HG02763 (cell line): ENCODE data around the gene CSNK2B.

Experiments used
- ATAC-seq: cut with Tn5 transposase; IDR thresholded peaks from one replicate; pipeline ENCODE4 v1.9.1; 2021; ENCODE audit warnings: mild to moderate bottlenecking, moderate library complexity; ENCODE audit not compliant: unreplicated experiment

The CSNK2B gene

GRCh38 chr6:31665501-31666336, at the start of gene CSNK2B:
TSS of gene CSNK2B (plus strand) at chr6:31666080. CDS start at chr6:31666832, 752 bp downstream.
- peak; percentile 84 for ATAC-seq

GRCh38 chr6:31617010-31617409, 48.9 kb upstream of the CSNK2B start:
- ATAC-seq, result no peak

- peak; percentile 77 for ATAC-seq
These were observed 45.9 kb upstream of the CSNK2B start for GRCh38 chr6:31619805-31620585.

GRCh38 chr6:31620586-31621319, 45.1 kb upstream of the CSNK2B start, which contains the start of gene PRRC2A:
TSS of gene PRRC2A (plus strand) at chr6:31620715. CDS start at chr6:31622790, 2,075 bp downstream.
- ATAC-seq, result peak; percentile 52

- ATAC-seq, result no peak
These were observed 44.5 kb upstream of the CSNK2B start for GRCh38 chr6:31621320-31621939.

- no peak for ATAC-seq
These were observed 43.9 kb upstream of the CSNK2B start for GRCh38 chr6:31621991-31622390.

GRCh38 chr6:31622684-31623091, 43.2 kb upstream of the CSNK2B start:
- no peak for ATAC-seq

GRCh38 chr6:31624070-31624469, 41.8 kb upstream of the CSNK2B start:
- no peak for ATAC-seq

GRCh38 chr6:31626952-31627351, 38.9 kb upstream of the CSNK2B start:
- no peak for ATAC-seq

- no peak for ATAC-seq
These were observed 38.1 kb upstream of the CSNK2B start for GRCh38 chr6:31627690-31628287.

- no peak for ATAC-seq
These were observed 36.9 kb upstream of the CSNK2B start for GRCh38 chr6:31629014-31629413.

- no peak for ATAC-seq
These were observed 35.5 kb upstream of the CSNK2B start for GRCh38 chr6:31630177-31630934.

- no peak for ATAC-seq
These were observed 34.7 kb upstream of the CSNK2B start for GRCh38 chr6:31631209-31631608.

- no peak for ATAC-seq
These were observed 34.1 kb upstream of the CSNK2B start for GRCh38 chr6:31631681-31632278.

GRCh38 chr6:31632279-31632946, 33.5 kb upstream of the CSNK2B start:
- no peak for ATAC-seq

GRCh38 chr6:31633447-31633846, 32.4 kb upstream of the CSNK2B start:
- no peak for ATAC-seq

GRCh38 chr6:31634131-31634530, 31.7 kb upstream of the CSNK2B start:
- no peak for ATAC-seq

- ATAC-seq, result no peak
These were observed 30.8 kb upstream of the CSNK2B start for GRCh38 chr6:31634969-31635575.
